A673 (cell line): ENCODE data around the gene PNMT.

ENCODE experiments used
- CTCF ChIP-seq: fragments of 300-800, 200-600 bp; sonication (generic); conservative IDR thresholded peaks from 2 replicates; pipeline ENCODE4 v1.5.1; 2017; ENCODE audit warnings: low read depth, mild to moderate bottlenecking, antibody characterized with exemption, low read length, moderate library complexity, mixed read lengths
- EZH2 ChIP-seq: fragments of 200-600 bp; sonication (generic); IDR thresholded peaks from 2 replicates; pipeline ENCODE4 v1.6.1; 2017; ENCODE audit warnings: borderline replicate concordance, low read depth, mild to moderate bottlenecking, mixed read lengths, antibody characterized with exemption, low read length; ENCODE audit not compliant: poor library complexity, severe bottlenecking

GRCh38 chr17:39687101-39687545 is 18.9 kb downstream of the PNMT start:
- TF ChIP-seq CTCF = no peak
- no peak for TF ChIP-seq EZH2
